ENCODE results near the gene PLAAT4. TPM values are rescaled to one million over a fixed set of nuclear protein-coding genes. Genes with fewer than 3 reads are reported as not detected.

The PLAAT4 gene
- total RNA-seq, 1 experiment from 2014 or later, result 3.5 TPM

DNA sequence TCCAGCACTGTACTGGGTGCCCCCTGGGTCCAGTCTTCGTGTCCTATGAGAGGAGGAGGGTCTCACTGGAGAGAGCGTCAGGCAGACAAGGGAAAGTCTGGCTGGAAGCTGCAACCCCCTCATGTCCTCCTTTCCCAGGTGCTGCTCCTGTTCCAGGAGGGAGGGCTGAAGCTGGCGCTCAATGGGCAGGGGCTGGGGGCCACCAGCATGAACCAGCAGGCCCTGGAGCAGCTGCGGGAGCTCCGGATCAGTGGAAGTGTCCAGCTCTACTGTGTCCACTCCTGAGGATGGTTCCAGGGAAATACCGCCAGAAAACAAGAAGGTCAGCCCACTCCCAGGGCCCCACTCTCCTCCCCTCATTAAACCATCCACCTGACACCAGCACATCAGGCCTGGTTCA lies 20.5 kb upstream of the PLAAT4 start:
- H3K79me1 ChIP-seq (ENCODE audit: insufficient read depth, low read depth, low read length, poor library complexity, severe bottlenecking), result no peaks in the 10 kb centered on the region
- peaks cover 7 to 25% (median 22%) of the 10 kb centered on the region in 3 experiments; a peak in 6 of 7 replicates for H3K36me3 Mint-ChIP-seq (ENCODE audit: insufficient read depth in 1 of 3, low read depth in 3 of 3)

More for the DNA sequence above, 20.5 kb upstream of the PLAAT4 start:
- Histone ChIP-seq H3K9me3 (ENCODE audit: control insufficient read depth, low read depth, low read length) (no peaks in the 10 kb centered on the region), H3K4ac (ENCODE audit: low read depth, low read length) (no peak overlapping the region), H3K56ac (ENCODE audit: insufficient read length, low read depth, low read length) (no peak overlapping the region), H2BK20ac (ENCODE audit: low read depth, low read length, poor library complexity, severe bottlenecking) (no peak overlapping the region), H3K4me2 (ENCODE audit: insufficient read depth, insufficient read length, low read length) (no peak overlapping the region), H2AK5ac (ENCODE audit: insufficient read length, low read length) (no peak overlapping the region), H2BK5ac (ENCODE audit: insufficient read length, low read length) (no peak overlapping the region), H2AFZ (ENCODE audit: low read length) (no peak overlapping the region), H4K20me1 (ENCODE audit: control insufficient read depth, insufficient read depth, insufficient read length) (no peaks in the 10 kb centered on the region), H2BK12ac (ENCODE audit: insufficient read length, low read depth, low read length) (no peak overlapping the region), H3K27ac (ENCODE audit: insufficient read length, low read depth, low read length) (no peak overlapping the region), H3K27me3 (ENCODE audit: insufficient read depth, low read length) (no peaks in the 10 kb centered on the region), H2BK15ac (ENCODE audit: low read depth, low read length) (0 out of 2 replicates have a peak overlapping the region, but pooled peaks have one; percentile 49), H3K23ac (ENCODE audit: insufficient read length, low read depth, low read length) (no peak overlapping the region), H3T11ph (ENCODE audit: low read length) (no peak overlapping the region), H2BK120ac (ENCODE audit: low read depth, low read length, poor library complexity, severe bottlenecking) (no peak overlapping the region), H4K8ac (replicated peaks; ENCODE audit: insufficient read length, low read depth, low read length) (no peak overlapping the region), H3K4me1 (ENCODE audit: insufficient read depth, low read length) (no peaks in the 10 kb centered on the region), H4K5ac (ENCODE audit: insufficient read length, low read depth, low read length) (no peak overlapping the region), H3K23me2 (ENCODE audit: insufficient read length, low read depth, low read length, poor library complexity, severe bottlenecking) (no peaks in the 10 kb centered on the region), H4K91ac (ENCODE audit: insufficient read length, low read depth, low read length) (no peak overlapping the region), H3K9ac (ENCODE audit: extremely low read depth, insufficient read length, low read length) (no peak overlapping the region), H3K14ac (ENCODE audit: insufficient read depth, low read length) (no peak overlapping the region), H3K79me2 (ENCODE audit: insufficient read depth, low read length) (no peaks in the 10 kb centered on the region), H3K18ac (ENCODE audit: insufficient read length, low read depth, low read length) (no peak overlapping the region)
- Mint-ChIP-seq H3K9me3 (peaks cover 17 to 20% of the 10 kb centered on the region in 2 experiments), H3K4me3 (no peak overlapping the region), H3K27ac (no peak overlapping the region), H3K27me3 (ENCODE audit: low read depth) (no peaks in the 10 kb centered on the region), H3K4me1 (peaks cover 5 to 12% of the 10 kb centered on the region in 2 experiments)
- whole genome bisulfite sequencing (ENCODE audit: extremely low coverage, insufficient read length, low lambda C conversion rate), result no CpG with 5 or more reads among the region's 6 CpGs
- no peak for DNase-seq
- TF ChIP-seq, protein P1, sequence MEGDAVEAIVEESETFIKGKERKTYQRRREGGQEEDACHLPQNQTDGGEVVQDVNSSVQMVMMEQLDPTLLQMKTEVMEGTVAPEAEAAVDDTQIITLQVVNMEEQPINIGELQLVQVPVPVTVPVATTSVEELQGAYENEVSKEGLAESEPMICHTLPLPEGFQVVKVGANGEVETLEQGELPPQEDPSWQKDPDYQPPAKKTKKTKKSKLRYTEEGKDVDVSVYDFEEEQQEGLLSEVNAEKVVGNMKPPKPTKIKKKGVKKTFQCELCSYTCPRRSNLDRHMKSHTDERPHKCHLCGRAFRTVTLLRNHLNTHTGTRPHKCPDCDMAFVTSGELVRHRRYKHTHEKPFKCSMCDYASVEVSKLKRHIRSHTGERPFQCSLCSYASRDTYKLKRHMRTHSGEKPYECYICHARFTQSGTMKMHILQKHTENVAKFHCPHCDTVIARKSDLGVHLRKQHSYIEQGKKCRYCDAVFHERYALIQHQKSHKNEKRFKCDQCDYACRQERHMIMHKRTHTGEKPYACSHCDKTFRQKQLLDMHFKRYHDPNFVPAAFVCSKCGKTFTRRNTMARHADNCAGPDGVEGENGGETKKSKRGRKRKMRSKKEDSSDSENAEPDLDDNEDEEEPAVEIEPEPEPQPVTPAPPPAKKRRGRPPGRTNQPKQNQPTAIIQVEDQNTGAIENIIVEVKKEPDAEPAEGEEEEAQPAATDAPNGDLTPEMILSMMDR (conservative IDR thresholded peaks at IDR 0.05), result no peak

All from H9 (cell line).